Thyroid gland (tissue), 4 donors: ENCODE measurements around the gene KLHL12. TPM values are rescaled to one million over a fixed set of nuclear protein-coding genes. Genes with fewer than 3 reads are reported as not detected.

ENCODE experiments used
- DNase-seq, 2 donors: peaks; one replicate each; pipeline ENCODE4 v3.0.0-alpha.2; 2019
- H3K27ac ChIP-seq, 3 donors: fragments of 200-600 bp; sonication (generic); 1 replicate in 2 of 3; 2 replicates in 1 of 3; pipeline ENCODE4 v1.5.1; 2016 to 2019; ENCODE audit warnings: mild to moderate bottlenecking in 1 of 3, moderate library complexity in 1 of 3
- H3K27me3 ChIP-seq: fragments of 200-600 bp; sonication (generic); one replicate; pipeline ENCODE4 v1.5.1; 2019
- H3K36me3 ChIP-seq, 2 donors: fragments of 200-600 bp; sonication (generic); one replicate each; pipeline ENCODE4 v1.5.1; 2016 to 2019
- H3K4me1 ChIP-seq, 2 donors: fragments of 200-600 bp; sonication (generic); one replicate each; pipeline ENCODE4 v1.5.1; 2017 to 2019
- H3K4me3 ChIP-seq, 3 donors: fragments of 200-600 bp; sonication (generic); replicated peaks in 1 of 3; 1 replicate in 2 of 3; 2 replicates in 1 of 3; pipeline ENCODE4 v1.5.1; 2016; ENCODE audit warnings: mild to moderate bottlenecking in 1 of 3
- H3K9me3 ChIP-seq: fragments of 200-600 bp; sonication (generic); one replicate; pipeline ENCODE4 v1.5.1; 2017
- POLR2A ChIP-seq, 2 donors: fragments of 450-650 bp; IDR thresholded peaks; one replicate each; pipeline ENCODE4 v1.6.1; 2017; ENCODE audit warnings: antibody characterized with exemption in 2 of 2, mild to moderate bottlenecking in 2 of 2, moderate library complexity in 1 of 2
- WGBS, 2 donors: methylation state at CpG; one replicate each; pipeline ENCODE4 v1.1.5; 2017; 5-methylcytosine and 5-hydroxymethylcytosine counted together
- intact Hi-C: fragments of 100-400 bp; cut with DNase I; formaldehyde crosslinking; loops from one replicate; pipeline ENCODE4 v1.15.1; 2023
- total RNA-seq, 4 donors: library from RNA; depleted of rRNA; stranded (reverse); fragments of >200 nt; gene quantifications; one replicate each; pipeline ENCODE4 v1.2.3, GENCODE V29; 2016
- TF ChIP-seq, protein P1 (sequence below), 6 experiments: fragments of 200-600 bp in 3 of 6; fragments of 450-650 bp in 3 of 6; sonication (generic) in 3 of 6; IDR thresholded peaks; one replicate each; pipeline ENCODE4 v1.5.1; 2016 to 2019; ENCODE audit warnings: antibody characterized with exemption in 6 of 6, mild to moderate bottlenecking in 2 of 6, inconsistent platforms in 1 of 6, moderate library complexity in 1 of 6

KLHL12 gene
- total RNA-seq, 4 donors from 2014 or later, result 25.1 to 34.0 (median 29.1) TPM

DNA sequence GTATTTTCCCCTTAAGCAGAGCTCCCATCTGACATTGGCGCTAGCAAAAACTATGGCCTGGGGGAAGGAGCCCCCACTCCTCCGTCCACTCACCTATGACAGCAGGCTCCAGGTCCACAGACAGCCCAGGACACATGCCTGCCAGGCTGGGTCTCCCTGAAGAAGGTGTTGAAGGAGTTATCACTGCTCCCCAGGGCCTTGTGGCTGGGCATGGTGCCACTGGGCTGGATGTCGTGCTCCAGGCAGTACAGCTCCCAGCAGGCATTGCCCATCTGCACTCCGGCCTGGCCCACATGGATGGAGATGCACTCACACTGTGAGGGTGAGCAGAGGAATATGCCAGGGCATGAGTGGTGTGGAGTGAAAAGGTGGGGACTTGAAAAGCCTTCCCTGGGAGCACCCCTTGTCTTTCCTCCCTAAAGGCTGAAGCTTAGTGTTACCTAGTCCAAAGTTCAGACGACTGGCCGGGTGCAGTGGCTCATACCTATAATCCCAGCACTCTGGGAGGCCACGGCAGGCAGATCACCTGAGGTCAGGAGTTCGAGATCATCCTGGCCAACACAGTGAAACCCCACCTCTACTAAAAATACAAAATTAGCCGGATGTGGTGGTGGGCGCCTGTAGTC, 68.1 kb downstream of the KLHL12 start:
- H3K4me3 ChIP-seq, result no peak overlapping the region
- H3K9me3 ChIP-seq, result no peaks in the 10 kb centered on the region
- intact Hi-C loops, result loop anchor here (5.0 kb wide), 1 partner anchor 47 kb away; the partner anchor contains the start of gene PCAT6
- no peaks in the 10 kb centered on the region for H3K27me3 ChIP-seq
- DNase-seq, result peak; percentile 10 to 24
- no peaks in the 10 kb centered on the region for H3K36me3 ChIP-seq
- TF ChIP-seq, protein P1, sequence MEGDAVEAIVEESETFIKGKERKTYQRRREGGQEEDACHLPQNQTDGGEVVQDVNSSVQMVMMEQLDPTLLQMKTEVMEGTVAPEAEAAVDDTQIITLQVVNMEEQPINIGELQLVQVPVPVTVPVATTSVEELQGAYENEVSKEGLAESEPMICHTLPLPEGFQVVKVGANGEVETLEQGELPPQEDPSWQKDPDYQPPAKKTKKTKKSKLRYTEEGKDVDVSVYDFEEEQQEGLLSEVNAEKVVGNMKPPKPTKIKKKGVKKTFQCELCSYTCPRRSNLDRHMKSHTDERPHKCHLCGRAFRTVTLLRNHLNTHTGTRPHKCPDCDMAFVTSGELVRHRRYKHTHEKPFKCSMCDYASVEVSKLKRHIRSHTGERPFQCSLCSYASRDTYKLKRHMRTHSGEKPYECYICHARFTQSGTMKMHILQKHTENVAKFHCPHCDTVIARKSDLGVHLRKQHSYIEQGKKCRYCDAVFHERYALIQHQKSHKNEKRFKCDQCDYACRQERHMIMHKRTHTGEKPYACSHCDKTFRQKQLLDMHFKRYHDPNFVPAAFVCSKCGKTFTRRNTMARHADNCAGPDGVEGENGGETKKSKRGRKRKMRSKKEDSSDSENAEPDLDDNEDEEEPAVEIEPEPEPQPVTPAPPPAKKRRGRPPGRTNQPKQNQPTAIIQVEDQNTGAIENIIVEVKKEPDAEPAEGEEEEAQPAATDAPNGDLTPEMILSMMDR (IDR thresholded peaks at IDR 0.05), result no peak
- no peak for TF ChIP-seq POLR2A (IDR thresholded peaks at IDR 0.05)
- H3K4me1 ChIP-seq, result peaks cover 0 to 17% of the 10 kb centered on the region in 2 donors
- no peak overlapping the region for H3K27ac ChIP-seq
- WGBS, 2 donors, result 81 to 92% methylated on average over 4 to 10 of the region's 10 CpGs

DNA sequence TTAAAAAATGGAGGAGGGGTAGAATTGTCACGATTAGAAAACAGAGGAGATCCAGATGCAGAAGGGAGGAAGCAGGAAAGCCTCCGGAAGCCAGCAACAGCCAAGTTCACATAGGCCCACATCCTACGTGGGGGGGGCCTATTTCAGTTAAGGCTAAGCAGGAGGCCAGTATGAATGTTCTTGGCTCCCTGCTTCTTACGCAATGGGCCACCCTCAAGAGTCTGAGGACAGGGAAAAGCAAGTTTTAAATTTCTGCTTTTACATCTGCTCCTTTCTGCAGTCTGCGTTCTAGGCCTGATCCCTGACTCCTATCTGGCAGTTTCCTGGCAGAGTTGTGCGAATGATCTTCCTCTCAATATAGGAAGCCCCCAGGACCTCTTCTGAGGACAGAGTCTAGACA, 68.7 kb downstream of the KLHL12 start:
- Histone ChIP-seq H3K27ac (no peak overlapping the region), H3K36me3 (no peaks in the 10 kb centered on the region), H3K27me3 (no peaks in the 10 kb centered on the region), H3K4me1 (peaks cover 0 to 17% of the 10 kb centered on the region in 2 donors), H3K9me3 (no peaks in the 10 kb centered on the region), H3K4me3 (no peak overlapping the region)
- WGBS, 2 donors, result 45 to 55% methylated on average over 6 of the region's 6 CpGs
- intact Hi-C loops, result loop anchor here (5.0 kb wide), 1 partner anchor 46 kb away; the partner anchor contains the start of gene PCAT6
- TF ChIP-seq, protein P1 (IDR thresholded peaks at IDR 0.05), result no peak
- TF ChIP-seq POLR2A (IDR thresholded peaks at IDR 0.05), result no peak
- DNase-seq, result peak; percentile 8 to 36

DNA sequence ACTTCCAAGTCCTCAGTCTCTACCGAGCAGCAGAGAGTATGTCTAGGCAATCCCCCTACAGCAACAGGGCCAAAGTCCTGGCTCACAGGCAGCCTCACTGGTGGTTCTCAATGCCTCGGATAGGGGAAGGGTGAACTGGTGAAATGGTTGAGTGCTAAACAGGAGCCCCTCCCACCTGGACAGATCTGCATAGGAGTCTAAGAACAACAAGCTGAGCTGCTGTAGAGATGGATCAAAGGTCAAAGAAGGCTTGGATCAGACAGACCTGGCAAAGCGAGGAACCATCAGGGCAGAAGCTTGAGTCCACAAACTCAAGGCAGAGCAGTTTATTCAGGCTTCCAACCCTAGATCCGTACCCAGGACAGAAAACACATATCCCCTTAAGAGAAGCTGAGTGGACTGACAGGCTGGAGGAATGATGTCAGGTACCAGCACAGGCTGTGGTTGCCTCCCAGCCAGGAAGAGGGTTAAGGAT, 69.9 kb downstream of the KLHL12 start:
- Histone ChIP-seq H3K9me3 (no peaks in the 10 kb centered on the region), H3K36me3 (no peaks in the 10 kb centered on the region), H3K27me3 (no peaks in the 10 kb centered on the region), H3K4me1 (peaks cover 0 to 16% of the 10 kb centered on the region in 2 donors), H3K4me3 (no peak overlapping the region), H3K27ac (no peak overlapping the region)
- DNase-seq, result no peak
- TF ChIP-seq, protein P1 (IDR thresholded peaks at IDR 0.05), result no peak
- no peak for TF ChIP-seq POLR2A (IDR thresholded peaks at IDR 0.05)
- 72% methylated on average over 4 of the region's 4 CpGs for WGBS, 2 donors
- intact Hi-C loops, result loop anchor here (5.0 kb wide), 1 partner anchor 45 kb away; the partner anchor contains the start of gene PCAT6

DNA sequence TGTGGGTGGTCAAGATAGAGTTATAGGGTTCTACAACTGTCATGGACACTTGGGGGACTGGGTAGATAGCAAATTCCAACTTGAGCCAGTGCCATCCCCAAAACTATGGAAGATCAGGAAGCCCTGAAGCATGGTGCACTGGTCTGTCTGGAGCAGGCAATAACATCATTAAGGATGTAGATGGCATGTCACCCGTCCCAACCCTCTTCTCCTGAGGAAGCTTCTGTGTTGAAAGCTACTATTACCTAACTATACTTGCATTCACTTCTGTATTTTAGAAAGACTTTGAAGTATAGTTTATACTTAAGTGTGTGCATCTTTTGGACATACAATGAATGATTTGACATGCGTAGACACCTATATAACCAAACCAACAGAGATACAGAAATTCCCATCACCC, 71.0 kb downstream of the KLHL12 start:
- H3K27ac ChIP-seq, result no peak overlapping the region
- intact Hi-C loops, result loop anchor here (5.0 kb wide), 1 partner anchor 44 kb away; the partner anchor contains the start of gene PCAT6
- 92 to 98% methylated on average over 2 of the region's 2 CpGs for WGBS, 2 donors

More for the DNA sequence above, 71.0 kb downstream of the KLHL12 start:
- Histone ChIP-seq H3K4me3 (no peak overlapping the region), H3K36me3 (no peaks in the 10 kb centered on the region), H3K4me1 (peaks cover 0 to 11% of the 10 kb centered on the region in 2 donors), H3K9me3 (no peaks in the 10 kb centered on the region), H3K27me3 (no peaks in the 10 kb centered on the region)
- no peak for TF ChIP-seq POLR2A (IDR thresholded peaks at IDR 0.05)
- TF ChIP-seq, protein P1 (IDR thresholded peaks at IDR 0.05), result no peak
- DNase-seq, result no peak
